Neuronal stem cell (in vitro differentiated cells): ENCODE data around the gene NTN1.

Source experiments
- DNase-seq: peaks from one replicate; pipeline ENCODE4 v3.0.0-alpha.2; 2013; ENCODE audit warnings: low spot score
- H2AFZ ChIP-seq: one replicate; pipeline ENCODE4 v1.6.1; 2013; ENCODE audit warnings: mild to moderate bottlenecking, low read length, inconsistent platforms
- H2AK5ac ChIP-seq: 2 replicates; pipeline ENCODE4 v1.6.1; 2013; ENCODE audit warnings: low read depth, mild to moderate bottlenecking, inconsistent platforms, low read length, moderate library complexity, mixed read lengths
- H2BK120ac ChIP-seq: 2 replicates; pipeline ENCODE4 v1.6.1; 2013; ENCODE audit warnings: low read depth, mild to moderate bottlenecking, inconsistent platforms, low read length, moderate library complexity, mixed read lengths
- H2BK12ac ChIP-seq: one replicate; pipeline ENCODE4 v1.6.1; 2013; ENCODE audit warnings: low read length, inconsistent platforms
- H2BK15ac ChIP-seq: 2 replicates; pipeline ENCODE4 v1.6.1; 2013; ENCODE audit warnings: mild to moderate bottlenecking, low read length, inconsistent platforms, mixed read lengths
- H2BK5ac ChIP-seq: one replicate; pipeline ENCODE4 v1.6.1; 2013; ENCODE audit warnings: inconsistent platforms, mild to moderate bottlenecking, low read length, moderate library complexity
- H3K14ac ChIP-seq: one replicate; pipeline ENCODE4 v1.6.1; 2013; ENCODE audit warnings: low read length, inconsistent platforms
- H3K18ac ChIP-seq: 2 replicates; pipeline ENCODE4 v1.6.1; 2013; ENCODE audit warnings: low read length, inconsistent platforms
- H3K23ac ChIP-seq: 2 replicates; pipeline ENCODE4 v1.6.1; 2013; ENCODE audit warnings: low read depth, mild to moderate bottlenecking, mixed read lengths, low read length, inconsistent platforms; ENCODE audit not compliant: poor library complexity
- H3K27ac ChIP-seq: replicated peaks from 3 replicates; pipeline ENCODE4 v1.5.1; 2013; ENCODE audit warnings: low read length, inconsistent platforms
- H3K27me3 ChIP-seq, 3 experiments: 2 replicates each; pipeline ENCODE4 v1.6.1; 2013; ENCODE audit warnings: low read length in 3 of 3, mild to moderate bottlenecking in 2 of 3, inconsistent platforms in 1 of 3, low read depth in 1 of 3, mixed read lengths in 1 of 3, moderate library complexity in 1 of 3; ENCODE audit not compliant: control insufficient read depth in 3 of 3, insufficient read depth in 3 of 3
- H3K36me3 ChIP-seq, 2 donors: replicated peaks in 1 of 2; 2 replicates each; pipeline ENCODE4 v1.6.1; 2013; ENCODE audit warnings: low read length in 2 of 2; ENCODE audit not compliant: control insufficient read depth in 2 of 2, insufficient read depth in 2 of 2
- H3K4ac ChIP-seq: 2 replicates; pipeline ENCODE4 v1.6.1; 2013; ENCODE audit warnings: inconsistent platforms, mild to moderate bottlenecking, low read length, moderate library complexity
- H3K4me1 ChIP-seq, 2 donors: 1 replicate in 1 of 2; 2 replicates in 1 of 2; pipeline ENCODE4 v1.6.1; 2013; ENCODE audit warnings: low read length in 2 of 2, low read depth in 1 of 2; ENCODE audit not compliant: control insufficient read depth in 2 of 2, insufficient read depth in 1 of 2
- H3K4me2 ChIP-seq: one replicate; pipeline ENCODE4 v1.6.1; 2013; ENCODE audit warnings: mild to moderate bottlenecking, low read length, inconsistent platforms; ENCODE audit not compliant: insufficient read depth, poor library complexity, severe bottlenecking
- H3K4me3 ChIP-seq, 2 donors: 2 replicates each; pipeline ENCODE4 v1.5.1; 2013; ENCODE audit warnings: low read length in 2 of 2, mild to moderate bottlenecking in 2 of 2, inconsistent platforms in 1 of 2, moderate library complexity in 1 of 2
- H3K79me1 ChIP-seq: one replicate; pipeline ENCODE4 v1.6.1; 2013; ENCODE audit warnings: low read depth, mild to moderate bottlenecking, inconsistent platforms, low read length, moderate library complexity
- H3K9ac ChIP-seq: one replicate; pipeline ENCODE4 v1.6.1; 2013; ENCODE audit warnings: mild to moderate bottlenecking, low read depth, low read length, inconsistent platforms; ENCODE audit not compliant: poor library complexity
- H3K9me3 ChIP-seq, 2 donors: replicated peaks in 1 of 2; 2 replicates each; pipeline versions ENCODE3 to v1.6.1; 2013; ENCODE audit warnings: low read length in 2 of 2, mild to moderate bottlenecking in 2 of 2, inconsistent platforms in 1 of 2, low read depth in 1 of 2, mixed read lengths in 1 of 2, moderate library complexity in 1 of 2; ENCODE audit not compliant: control insufficient read depth in 2 of 2, insufficient read depth in 1 of 2
- H4K8ac ChIP-seq: one replicate; pipeline ENCODE4 v1.6.1; 2013; ENCODE audit warnings: low read depth, mild to moderate bottlenecking, inconsistent platforms, low read length, moderate library complexity
- H4K91ac ChIP-seq: one replicate; pipeline ENCODE4 v1.6.1; 2013; ENCODE audit warnings: low read length, low read depth, mild to moderate bottlenecking, inconsistent platforms; ENCODE audit not compliant: poor library complexity
- WGBS, 2 donors: extraction: QIAGEN DNeasy Blood & Tissue Kit; methylation state at CpG; one replicate each; pipeline ENCODE4 v1.1.7; 2013; ENCODE audit warnings: missing lambda C conversion rate in 2 of 2, mixed read lengths in 1 of 2; ENCODE audit not compliant: insufficient read length in 2 of 2, insufficient replicate concordance in 1 of 2; ENCODE audit errors: extremely low coverage in 2 of 2; 5-methylcytosine and 5-hydroxymethylcytosine counted together

The NTN1 gene

DNA sequence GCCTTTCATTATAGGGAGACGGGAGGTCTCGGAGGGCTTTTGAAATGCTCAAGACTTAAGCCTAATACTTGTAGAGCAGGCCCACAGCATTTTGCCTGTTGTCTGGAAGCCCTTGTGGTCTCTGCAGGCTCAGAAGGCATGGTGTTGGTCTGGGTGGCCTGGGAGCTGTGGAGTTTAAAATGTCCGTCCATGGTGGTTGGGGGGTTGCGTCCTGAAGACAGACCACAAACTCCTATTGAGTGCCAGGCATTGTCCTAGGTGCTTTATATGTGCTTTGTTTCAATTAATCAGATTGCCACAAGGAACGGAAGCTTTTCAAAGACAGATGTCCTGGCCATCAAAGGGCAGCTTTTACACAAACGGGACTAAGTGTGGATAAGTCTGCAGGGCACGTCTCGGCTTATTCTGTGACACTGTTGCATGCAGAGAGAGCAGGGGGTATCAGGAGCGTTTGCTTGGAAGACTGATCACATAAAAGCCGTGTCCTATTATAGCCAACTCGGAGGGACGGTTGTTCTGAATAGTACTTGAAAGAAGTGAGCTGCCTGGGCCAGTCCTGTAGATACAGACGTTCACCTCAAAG is 7.8 kb downstream of the NTN1 start:
- H2BK120ac ChIP-seq: no peak overlapping the region
- no peak overlapping the region for H2AK5ac ChIP-seq
- no peak overlapping the region for H4K8ac ChIP-seq
- DNase-seq: no peak
- H3K27me3 ChIP-seq: peaks cover 0 to 35% (median 6%) of the 10 kb centered on the region in 3 experiments
- H2AFZ ChIP-seq: no peak overlapping the region
- no peak overlapping the region for H2BK5ac ChIP-seq
- no peak overlapping the region for H3K14ac ChIP-seq
- H3K36me3 ChIP-seq: no peaks in the 10 kb centered on the region
- H3K79me1 ChIP-seq: no peaks in the 10 kb centered on the region
- H3K23ac ChIP-seq: no peak overlapping the region
- no peak overlapping the region for H3K9ac ChIP-seq
- no peak overlapping the region for H4K91ac ChIP-seq
- H3K4ac ChIP-seq: no peak overlapping the region
- H3K27ac ChIP-seq: no peak overlapping the region
- no CpG with 5 or more reads among the region's 13 CpGs for WGBS, 2 donors
- no peak overlapping the region for H2BK15ac ChIP-seq
- H3K18ac ChIP-seq: no peak overlapping the region
- H2BK12ac ChIP-seq: no peak overlapping the region
- peaks cover 0 to 8% of the 10 kb centered on the region in 2 donors for H3K4me1 ChIP-seq
- no peaks in the 10 kb centered on the region for H3K9me3 ChIP-seq
- no peak overlapping the region for H3K4me3 ChIP-seq
- H3K4me2 ChIP-seq: no peak overlapping the region

DNA sequence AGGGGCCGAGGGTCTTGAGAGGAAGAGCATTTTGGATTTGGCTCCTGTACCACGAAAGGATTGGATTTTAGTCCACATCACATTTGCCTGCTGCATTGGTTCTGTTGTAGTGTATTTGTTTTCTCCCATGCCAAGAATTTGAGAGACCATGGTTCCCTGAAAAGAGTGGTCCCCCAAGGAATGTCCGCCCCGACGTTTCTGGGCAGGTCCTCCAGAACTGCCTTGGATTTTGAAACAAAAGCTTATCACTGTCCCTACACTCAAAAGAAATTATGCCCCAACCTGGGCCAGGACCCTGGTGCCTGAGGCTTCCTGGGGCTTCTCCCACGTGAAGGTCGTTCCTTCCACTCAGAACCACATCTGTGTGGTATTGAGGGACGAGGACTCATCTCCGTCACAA is 10.8 kb downstream of the NTN1 start:
- no peak overlapping the region for H3K14ac ChIP-seq
- no peaks in the 10 kb centered on the region for H3K79me1 ChIP-seq
- no peak overlapping the region for H2BK5ac ChIP-seq
- no peak overlapping the region for H3K9ac ChIP-seq
- no peak overlapping the region for H3K4me3 ChIP-seq
- H2BK15ac ChIP-seq: no peak overlapping the region
- H2AK5ac ChIP-seq: no peak overlapping the region
- no peak overlapping the region for H3K23ac ChIP-seq
- H3K27ac ChIP-seq: no peak overlapping the region
- H3K4me2 ChIP-seq: no peak overlapping the region
- H3K4me1 ChIP-seq: peaks cover 0 to 6% of the 10 kb centered on the region in 2 donors
- H4K91ac ChIP-seq: no peak overlapping the region
- WGBS, 2 donors: no CpG with 5 or more reads among the region's 9 CpGs
- no peak overlapping the region for H2AFZ ChIP-seq
- H3K18ac ChIP-seq: no peak overlapping the region
- H4K8ac ChIP-seq: no peak overlapping the region
- H3K9me3 ChIP-seq: no peaks in the 10 kb centered on the region
- no peak overlapping the region for H3K4ac ChIP-seq
- no peak for DNase-seq
- H2BK120ac ChIP-seq: no peak overlapping the region
- H2BK12ac ChIP-seq: no peak overlapping the region
- no peaks in the 10 kb centered on the region for H3K36me3 ChIP-seq
- H3K27me3 ChIP-seq: peaks cover 0 to 5% (median 0%) of the 10 kb centered on the region in 3 experiments

DNA sequence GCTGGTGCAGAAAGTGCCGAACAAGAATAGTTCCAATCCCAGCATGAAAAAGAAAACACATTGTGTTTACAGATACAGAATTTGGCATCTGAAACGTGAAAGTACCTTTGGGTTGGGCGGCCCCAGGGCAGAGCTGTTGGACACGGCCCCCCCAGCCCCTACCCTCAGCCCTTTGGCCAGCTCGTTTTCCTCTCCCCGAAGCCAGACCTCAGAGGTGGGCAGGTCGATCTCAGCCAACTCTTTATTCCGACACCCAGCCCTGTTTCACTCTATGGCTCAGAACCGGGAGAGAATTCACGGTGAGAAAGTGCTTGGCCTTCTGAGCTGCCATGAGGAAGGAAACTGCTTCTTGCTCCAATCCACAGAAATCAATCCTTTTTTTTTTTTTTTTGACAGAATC is 11.3 kb downstream of the NTN1 start:
- Histone ChIP-seq H3K9me3 (no peaks in the 10 kb centered on the region), H2BK12ac (no peak overlapping the region), H3K36me3 (no peaks in the 10 kb centered on the region), H3K4ac (no peak overlapping the region), H2BK120ac (no peak overlapping the region), H3K79me1 (no peaks in the 10 kb centered on the region), H3K14ac (no peak overlapping the region), H3K4me1 (peaks cover 0 to 6% of the 10 kb centered on the region in 2 donors), H2AK5ac (no peak overlapping the region), H2BK15ac (no peak overlapping the region), H3K4me2 (no peak overlapping the region), H3K23ac (no peak overlapping the region), H4K91ac (no peak overlapping the region), H2BK5ac (no peak overlapping the region), H3K27ac (no peak overlapping the region), H3K18ac (no peak overlapping the region), H3K27me3 (peaks cover 0 to 5% (median 0%) of the 10 kb centered on the region in 3 experiments), H4K8ac (no peak overlapping the region), H2AFZ (no peak overlapping the region), H3K9ac (no peak overlapping the region), H3K4me3 (no peak overlapping the region)
- WGBS, 2 donors: no CpG with 5 or more reads among the region's 10 CpGs
- no peak for DNase-seq

DNA sequence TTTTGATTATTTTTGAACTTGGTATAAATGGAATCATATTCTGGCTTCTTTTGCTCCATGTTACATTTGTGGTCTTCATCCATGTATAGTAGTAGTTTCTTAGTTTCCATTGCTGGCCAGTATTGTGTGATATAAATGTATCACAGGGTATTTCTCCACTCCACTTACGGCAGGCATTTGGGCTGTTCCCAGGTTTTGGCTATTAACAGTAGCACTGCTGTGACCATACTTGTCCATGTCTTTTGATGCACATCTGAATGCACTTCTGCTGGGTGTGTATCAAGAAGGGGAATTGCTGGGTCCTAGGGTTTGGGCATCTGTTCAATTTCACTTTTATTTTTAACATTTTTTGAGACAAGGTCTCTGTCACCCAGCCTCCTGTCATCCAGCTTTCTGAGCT is 13.9 kb downstream of the NTN1 start:
- no peak overlapping the region for H3K4me2 ChIP-seq
- H3K4me3 ChIP-seq: no peak overlapping the region
- no peak overlapping the region for H3K18ac ChIP-seq
- no peaks in the 10 kb centered on the region for H3K4me1 ChIP-seq
- no peak overlapping the region for H3K14ac ChIP-seq
- H3K79me1 ChIP-seq: no peaks in the 10 kb centered on the region
- H2AFZ ChIP-seq: no peak overlapping the region
- H2BK12ac ChIP-seq: no peak overlapping the region
- no peak overlapping the region for H3K9ac ChIP-seq
- H2BK15ac ChIP-seq: no peak overlapping the region
- WGBS, 2 donors: no CpG with 5 or more reads among the region's 1 CpG
- H3K9me3 ChIP-seq: peaks cover 2 to 7% of the 10 kb centered on the region in 2 donors
- H4K8ac ChIP-seq: no peak overlapping the region
- no peak for DNase-seq
- H3K27ac ChIP-seq: no peak overlapping the region
- H4K91ac ChIP-seq: no peak overlapping the region
- H3K27me3 ChIP-seq: no peaks in the 10 kb centered on the region
- H2AK5ac ChIP-seq: no peak overlapping the region
- no peak overlapping the region for H2BK120ac ChIP-seq
- no peak overlapping the region for H3K4ac ChIP-seq
- H2BK5ac ChIP-seq: no peak overlapping the region
- no peak overlapping the region for H3K23ac ChIP-seq
- no peaks in the 10 kb centered on the region for H3K36me3 ChIP-seq
